ENCODE results near the gene CSTF1.

DNA sequence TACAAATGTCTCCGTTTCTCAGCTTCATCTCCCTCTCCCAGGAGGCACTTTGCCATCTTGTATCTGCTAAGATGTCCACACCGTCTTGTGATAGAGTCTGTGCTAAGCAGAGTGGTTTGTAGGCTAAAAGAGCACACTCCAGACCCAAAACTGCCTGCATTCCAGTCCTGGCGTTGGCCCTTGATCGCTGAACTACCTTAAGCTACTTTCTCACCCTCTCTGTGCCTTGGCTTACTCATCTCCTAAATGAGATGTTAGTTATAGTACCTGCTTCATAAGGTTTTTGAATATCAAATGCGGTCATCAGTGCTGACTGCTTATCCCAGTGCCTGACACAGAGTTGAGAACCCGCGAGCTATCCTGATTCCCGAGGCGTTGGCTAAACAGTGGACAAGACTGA is 33.6 kb downstream of the CSTF1 start:
- TF ChIP-seq, protein P1, sequence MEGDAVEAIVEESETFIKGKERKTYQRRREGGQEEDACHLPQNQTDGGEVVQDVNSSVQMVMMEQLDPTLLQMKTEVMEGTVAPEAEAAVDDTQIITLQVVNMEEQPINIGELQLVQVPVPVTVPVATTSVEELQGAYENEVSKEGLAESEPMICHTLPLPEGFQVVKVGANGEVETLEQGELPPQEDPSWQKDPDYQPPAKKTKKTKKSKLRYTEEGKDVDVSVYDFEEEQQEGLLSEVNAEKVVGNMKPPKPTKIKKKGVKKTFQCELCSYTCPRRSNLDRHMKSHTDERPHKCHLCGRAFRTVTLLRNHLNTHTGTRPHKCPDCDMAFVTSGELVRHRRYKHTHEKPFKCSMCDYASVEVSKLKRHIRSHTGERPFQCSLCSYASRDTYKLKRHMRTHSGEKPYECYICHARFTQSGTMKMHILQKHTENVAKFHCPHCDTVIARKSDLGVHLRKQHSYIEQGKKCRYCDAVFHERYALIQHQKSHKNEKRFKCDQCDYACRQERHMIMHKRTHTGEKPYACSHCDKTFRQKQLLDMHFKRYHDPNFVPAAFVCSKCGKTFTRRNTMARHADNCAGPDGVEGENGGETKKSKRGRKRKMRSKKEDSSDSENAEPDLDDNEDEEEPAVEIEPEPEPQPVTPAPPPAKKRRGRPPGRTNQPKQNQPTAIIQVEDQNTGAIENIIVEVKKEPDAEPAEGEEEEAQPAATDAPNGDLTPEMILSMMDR (IDR thresholded peaks at IDR 0.05), result no peak
- TF ChIP-seq POLR2AphosphoS5 (IDR thresholded peaks at IDR 0.05) (no peak), EP300 (IDR thresholded peaks at IDR 0.05; ENCODE audit: low read depth) (no peak), POLR2A (IDR thresholded peaks at IDR 0.05) (no peak)

Measured in transverse colon (tissue), 4 donors.